Small intestine (tissue), 7 donors: ENCODE data around the gene AMMECR1. TPM values are rescaled to one million over a fixed set of nuclear protein-coding genes. Genes with fewer than 3 reads are reported as not detected.

Experiments used
- DNase-seq, 2 donors: peaks; one replicate each; pipeline versions ENCODE4 v3.0.0 to v3.0.0-alpha.2; 2013
- FAIRE-seq: peaks from 2 replicates; lab custom pipeline; 2012; peaks lifted over from hg19 to GRCh38; lab: Jason Lieb, UNC
- H3K27ac ChIP-seq, 3 donors: one replicate each; pipeline ENCODE4 v1.5.1; 2013; ENCODE audit warnings: low read length in 2 of 3, mild to moderate bottlenecking in 2 of 3, control low read depth in 1 of 3, inconsistent platforms in 1 of 3, low read depth in 1 of 3, moderate library complexity in 1 of 3
- H3K27me3 ChIP-seq, 3 donors: one replicate each; pipeline ENCODE4 v1.6.1; 2013; ENCODE audit warnings: low read length in 3 of 3, inconsistent platforms in 1 of 3; ENCODE audit not compliant: control insufficient read depth in 3 of 3, insufficient read depth in 3 of 3
- H3K36me3 ChIP-seq, 3 donors: one replicate each; pipeline ENCODE4 v1.6.1; 2013; ENCODE audit warnings: low read length in 3 of 3, inconsistent platforms in 1 of 3, low read depth in 1 of 3, mild to moderate bottlenecking in 1 of 3, moderate library complexity in 1 of 3; ENCODE audit not compliant: control insufficient read depth in 3 of 3, insufficient read depth in 2 of 3
- H3K4me1 ChIP-seq, 3 donors: one replicate each; pipeline ENCODE4 v1.6.1; 2013; ENCODE audit warnings: low read length in 2 of 3, inconsistent platforms in 1 of 3, low read depth in 1 of 3, mild to moderate bottlenecking in 1 of 3, moderate library complexity in 1 of 3; ENCODE audit not compliant: control insufficient read depth in 3 of 3, insufficient read depth in 2 of 3
- H3K4me3 ChIP-seq, 3 donors: one replicate each; pipeline ENCODE4 v1.5.1; 2013; ENCODE audit warnings: low read length in 3 of 3, control low read depth in 1 of 3, inconsistent platforms in 1 of 3, low read depth in 1 of 3, mild to moderate bottlenecking in 1 of 3, moderate library complexity in 1 of 3
- H3K9me3 ChIP-seq, 2 donors: one replicate each; pipeline ENCODE4 v1.6.1; 2013; ENCODE audit warnings: low read depth in 1 of 2, low read length in 1 of 2; ENCODE audit not compliant: control insufficient read depth in 2 of 2, insufficient read depth in 1 of 2
- WGBS, 3 donors: extraction: QIAGEN DNeasy Blood & Tissue Kit; methylation state at CpG; one replicate each; pipeline ENCODE4 v1.1.7; 2013; 5-methylcytosine and 5-hydroxymethylcytosine counted together
- polyA plus RNA-seq, 4 donors: library from polyadenylated mRNA; stranded (reverse) in 3 of 4; unstranded in 1 of 4; fragments of 200-250 nt in 3 of 4; fragments of 120-200 nt in 1 of 4; gene quantifications; one replicate each; pipeline versions ENCODE4 v1.2.1 to v1.2.3, GENCODE V29; 2013
- donor health status: healthy with polysubstance abuse.
- donor health status: control.
- donor health status: control.
- donor health status: Bipolar disorder and iron deficiency.
- donor health status: healthy.

Gene AMMECR1
- polyA plus RNA-seq, 4 donors = 2.2 to 10.6 (median 4.1) TPM

- Histone ChIP-seq H3K4me3 (no peak overlapping the region), H3K36me3 (peaks cover 0 to 26% (median 0%) of the 10 kb centered on the region in 3 donors), H3K27ac (no peak overlapping the region), H3K27me3 (no peaks in the 10 kb centered on the region), H3K9me3 (no peaks in the 10 kb centered on the region), H3K4me1 (no peaks in the 10 kb centered on the region)
- WGBS, 3 donors = 40 to 49% (median 41%) methylated on average over 6 to 9 of the region's 9 CpGs
- FAIRE-seq = no peak
- peak in 1 of 2 donors; percentile 3 for DNase-seq
Observed at GRCh38 chrX:110167952-110168451, 149.9 kb downstream of the AMMECR1 start.

GRCh38 chrX:110163488-110163887 is 154.4 kb downstream of the AMMECR1 start:
- WGBS, 3 donors = 64 to 72% (median 65%) methylated on average over 3 of the region's 3 CpGs
- H3K4me1 ChIP-seq = no peaks in the 10 kb centered on the region
- FAIRE-seq = no peak

GRCh38 chrX:110162867-110163266 is 155.0 kb downstream of the AMMECR1 start:
- H3K9me3 ChIP-seq = no peaks in the 10 kb centered on the region
- no peak for DNase-seq
- no peaks in the 10 kb centered on the region for H3K4me1 ChIP-seq
- H3K27ac ChIP-seq = no peak overlapping the region
- H3K27me3 ChIP-seq = no peaks in the 10 kb centered on the region
- peaks cover 0 to 15% (median 0%) of the 10 kb centered on the region in 3 donors for H3K36me3 ChIP-seq
- FAIRE-seq = no peak
- WGBS, 3 donors = 29 to 62% (median 35%) methylated on average over 1 of the region's 1 CpG
- no peak overlapping the region for H3K4me3 ChIP-seq

More at GRCh38 chrX:110163488-110163887, 154.4 kb downstream of the AMMECR1 start:
- H3K27ac ChIP-seq = no peak overlapping the region
- peaks cover 0 to 19% (median 0%) of the 10 kb centered on the region in 3 donors for H3K36me3 ChIP-seq
- H3K27me3 ChIP-seq = no peaks in the 10 kb centered on the region
- no peaks in the 10 kb centered on the region for H3K9me3 ChIP-seq
- no peak for DNase-seq
- no peak overlapping the region for H3K4me3 ChIP-seq

GRCh38 chrX:110162131-110162530 is 155.8 kb downstream of the AMMECR1 start:
- Histone ChIP-seq H3K9me3 (no peaks in the 10 kb centered on the region), H3K27me3 (no peaks in the 10 kb centered on the region), H3K4me3 (no peak overlapping the region), H3K36me3 (peaks cover 0 to 15% (median 0%) of the 10 kb centered on the region in 3 donors), H3K4me1 (no peaks in the 10 kb centered on the region), H3K27ac (no peak overlapping the region)
- no peak for DNase-seq
- 82 to 100% (median 97%) methylated on average over 1 of the region's 1 CpG for WGBS, 3 donors
- FAIRE-seq = no peak

GRCh38 chrX:110161361-110161686 is 156.6 kb downstream of the AMMECR1 start:
- Histone ChIP-seq H3K4me3 (no peak overlapping the region), H3K27me3 (no peaks in the 10 kb centered on the region), H3K9me3 (no peaks in the 10 kb centered on the region), H3K4me1 (no peaks in the 10 kb centered on the region), H3K27ac (no peak overlapping the region), H3K36me3 (peaks cover 0 to 15% (median 0%) of the 10 kb centered on the region in 3 donors)
- FAIRE-seq (no peak), DNase-seq (no peak)
- 90 to 100% (median 100%) methylated on average over 1 of the region's 1 CpG for WGBS, 3 donors

- Histone ChIP-seq H3K27me3 (no peaks in the 10 kb centered on the region), H3K4me1 (no peaks in the 10 kb centered on the region), H3K27ac (no peak overlapping the region), H3K36me3 (peaks cover 0 to 15% (median 0%) of the 10 kb centered on the region in 3 donors), H3K9me3 (no peaks in the 10 kb centered on the region), H3K4me3 (no peak overlapping the region)
- no peak for DNase-seq
- 63 to 88% (median 85%) methylated on average over 2 of the region's 2 CpGs for WGBS, 3 donors
- no peak for FAIRE-seq
Observed at GRCh38 chrX:110159865-110160264, 158.0 kb downstream of the AMMECR1 start.

GRCh38 chrX:110159235-110159634 is 158.7 kb downstream of the AMMECR1 start:
- H3K4me3 ChIP-seq = no peak overlapping the region
- peaks cover 0 to 15% (median 0%) of the 10 kb centered on the region in 3 donors for H3K36me3 ChIP-seq
- no peaks in the 10 kb centered on the region for H3K27me3 ChIP-seq
- DNase-seq = no peak
- no peaks in the 10 kb centered on the region for H3K4me1 ChIP-seq
- FAIRE-seq = no peak
- no peak overlapping the region for H3K27ac ChIP-seq
- H3K9me3 ChIP-seq = no peaks in the 10 kb centered on the region
- 65 to 81% (median 71%) methylated on average over 7 of the region's 7 CpGs for WGBS, 3 donors

GRCh38 chrX:110157444-110157843 is 160.4 kb downstream of the AMMECR1 start:
- H3K27ac ChIP-seq = no peak overlapping the region
- no peak overlapping the region for H3K4me3 ChIP-seq
- no peaks in the 10 kb centered on the region for H3K27me3 ChIP-seq
- peaks cover 0 to 15% (median 0%) of the 10 kb centered on the region in 3 donors for H3K36me3 ChIP-seq
- no peaks in the 10 kb centered on the region for H3K4me1 ChIP-seq
- no peaks in the 10 kb centered on the region for H3K9me3 ChIP-seq
- WGBS, 3 donors = 71 to 90% (median 85%) methylated on average over 1 of the region's 1 CpG
- no peak for DNase-seq
- FAIRE-seq = no peak
